HG02798 (cell line): Measurements from ENCODE around the gene SYF2.
A peak's percentile ranks its signal among the peaks of the same experiment; 100 is the strongest.
"Not testable (repeated sequence)": the region's sequence is repeated elsewhere in the genome, so short reads cannot be mapped to it uniquely, and the experiment has no call there.

Experiments
- ATAC-seq: cut with Tn5 transposase; IDR thresholded peaks from one replicate; pipeline ENCODE4 v1.9.1; 2021; ENCODE audit warnings: mild to moderate bottlenecking; ENCODE audit not compliant: unreplicated experiment, poor library complexity

SYF2 gene

DNA sequence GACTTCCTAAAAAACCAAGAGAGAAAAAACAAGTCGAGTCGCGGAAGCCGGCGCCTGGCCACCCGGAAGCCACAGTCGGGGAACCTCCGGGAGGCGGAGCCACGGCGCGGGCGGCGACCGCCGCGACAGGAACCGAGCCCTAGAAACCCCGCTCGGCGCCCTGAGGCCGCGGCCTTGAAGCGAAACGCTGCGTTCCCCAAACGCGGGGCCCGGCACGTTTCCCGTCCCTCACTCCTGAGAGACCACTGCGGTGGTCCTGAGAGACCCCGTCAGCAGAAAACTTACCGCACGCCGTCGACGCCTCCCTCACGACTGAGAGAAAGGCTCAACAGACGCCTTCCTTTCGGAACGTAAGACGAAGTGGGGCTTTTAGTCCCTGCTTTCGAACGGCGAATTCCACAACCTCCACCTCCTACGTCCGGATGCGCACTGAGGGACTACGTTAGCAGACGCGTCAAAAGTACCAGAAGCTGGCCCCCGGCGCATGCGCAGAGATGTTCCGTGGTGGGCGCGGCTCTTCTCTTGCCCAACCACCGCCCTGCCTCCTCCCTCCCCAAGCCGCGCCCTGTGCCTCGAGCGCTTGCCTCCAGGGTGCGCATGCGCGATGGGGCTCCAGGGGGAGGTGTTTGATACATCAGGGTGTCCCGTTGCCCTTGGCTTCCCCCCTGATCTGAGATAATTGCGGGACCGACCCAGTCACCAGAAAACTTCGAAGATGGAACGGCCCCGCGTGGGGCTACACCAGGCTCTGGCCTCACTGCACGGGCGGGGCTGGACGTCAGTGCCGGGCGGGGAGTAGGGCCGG is 14.9 kb upstream of the SYF2 start, which contains the start of gene RSRP1:
Gene RSRP1, minus strand, starts transcription at position 431 of the 805 bp plus-strand sequence. CDS start 491 bp downstream, outside the sequence.
- peak; percentile 86 for ATAC-seq

DNA sequence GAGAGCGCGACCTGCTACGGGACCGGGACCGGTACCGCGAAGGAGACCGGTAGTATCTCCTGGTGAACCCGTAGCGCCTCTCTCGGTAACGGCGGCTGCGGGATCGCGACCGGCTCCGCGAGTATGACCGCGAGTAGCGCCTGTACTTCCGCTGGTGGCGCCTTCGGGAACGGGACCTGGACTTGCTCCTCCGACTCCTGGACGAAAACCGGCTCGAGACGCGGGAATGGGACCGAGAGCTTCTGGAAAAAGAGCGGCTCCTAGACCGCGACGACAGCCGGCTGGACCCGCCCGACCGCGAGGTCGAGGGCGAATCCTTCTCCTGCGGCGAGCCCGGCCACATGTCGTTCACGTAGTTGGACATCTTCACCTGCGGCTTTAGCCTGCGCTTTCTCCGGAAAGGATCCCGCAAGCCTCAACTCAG is 14.3 kb upstream of the SYF2 start:
- ATAC-seq = peak; percentile 4

DNA sequence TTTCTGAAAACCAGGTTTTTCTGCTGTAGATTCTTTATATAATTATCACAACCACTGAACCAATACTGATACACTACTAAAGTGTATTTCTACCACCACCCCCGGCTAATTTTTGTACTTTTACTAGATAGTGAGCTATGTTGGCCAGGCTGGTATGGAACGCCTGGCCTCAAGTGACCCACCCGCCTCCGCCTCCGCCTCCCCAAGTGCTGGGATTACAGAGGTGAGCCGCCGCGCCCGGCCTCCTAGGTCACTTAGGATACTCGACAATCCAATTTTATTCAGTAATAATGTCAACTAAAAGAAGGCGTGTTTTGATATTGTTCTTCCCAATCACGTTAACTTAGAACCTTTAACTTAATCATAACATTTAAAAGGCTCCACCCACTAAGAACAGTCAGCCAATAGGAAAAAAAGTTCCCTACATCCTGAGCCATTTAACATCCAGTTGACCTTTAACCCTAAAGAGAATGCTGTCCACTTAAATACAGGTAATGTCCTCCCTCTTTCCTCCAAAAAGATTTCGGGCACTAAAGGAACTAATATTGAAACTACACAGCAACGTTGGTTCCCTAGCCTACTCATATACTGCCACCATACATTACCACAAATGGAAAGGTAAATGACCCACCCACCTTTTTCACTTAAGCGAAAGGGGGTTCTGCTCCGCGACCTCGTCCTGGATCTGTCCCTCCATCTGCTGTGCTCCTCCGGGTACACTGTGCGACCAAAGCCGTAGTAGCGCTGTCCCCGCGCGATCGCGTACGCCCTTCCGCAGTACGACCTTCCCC is 13.7 kb upstream of the SYF2 start:
- ATAC-seq = no peak

DNA sequence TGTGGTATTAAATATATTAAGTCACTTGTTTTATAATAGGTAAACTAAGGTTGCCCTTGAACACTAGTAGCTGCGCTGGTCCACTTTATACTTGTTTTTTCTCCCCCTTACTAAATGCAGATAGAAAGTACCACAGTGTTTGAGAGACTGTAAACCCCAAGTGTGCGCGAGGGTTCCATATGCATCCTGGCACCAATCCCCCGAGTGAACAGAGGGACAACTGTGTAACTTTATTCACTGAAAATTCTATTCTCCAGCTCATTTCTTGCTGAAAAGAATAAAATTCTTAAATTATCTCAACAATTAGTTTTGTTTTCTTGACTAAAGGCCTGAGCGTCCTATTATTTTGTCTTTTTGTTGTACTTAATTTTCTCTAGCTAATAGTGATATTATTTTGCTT is 13.1 kb upstream of the SYF2 start:
- ATAC-seq = no peak

DNA sequence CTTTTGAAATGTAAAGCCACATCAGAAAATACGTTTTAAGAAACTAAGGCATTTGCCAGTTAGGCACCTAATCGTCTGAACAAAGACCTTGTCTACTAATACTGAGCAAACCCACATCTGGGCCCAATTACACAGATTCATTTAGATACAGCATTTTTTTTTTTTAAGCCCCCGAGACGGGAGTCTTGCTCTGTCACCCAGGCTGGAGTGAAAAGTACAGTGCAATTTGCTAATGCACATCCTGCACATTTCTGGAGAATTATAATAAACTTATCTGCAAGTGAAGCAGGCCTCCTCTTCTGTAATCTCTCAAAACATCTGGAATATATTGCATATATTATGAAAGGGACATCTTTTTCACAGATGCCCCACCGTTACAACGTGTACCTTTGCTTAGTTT is 11.6 kb upstream of the SYF2 start:
- no peak for ATAC-seq

DNA sequence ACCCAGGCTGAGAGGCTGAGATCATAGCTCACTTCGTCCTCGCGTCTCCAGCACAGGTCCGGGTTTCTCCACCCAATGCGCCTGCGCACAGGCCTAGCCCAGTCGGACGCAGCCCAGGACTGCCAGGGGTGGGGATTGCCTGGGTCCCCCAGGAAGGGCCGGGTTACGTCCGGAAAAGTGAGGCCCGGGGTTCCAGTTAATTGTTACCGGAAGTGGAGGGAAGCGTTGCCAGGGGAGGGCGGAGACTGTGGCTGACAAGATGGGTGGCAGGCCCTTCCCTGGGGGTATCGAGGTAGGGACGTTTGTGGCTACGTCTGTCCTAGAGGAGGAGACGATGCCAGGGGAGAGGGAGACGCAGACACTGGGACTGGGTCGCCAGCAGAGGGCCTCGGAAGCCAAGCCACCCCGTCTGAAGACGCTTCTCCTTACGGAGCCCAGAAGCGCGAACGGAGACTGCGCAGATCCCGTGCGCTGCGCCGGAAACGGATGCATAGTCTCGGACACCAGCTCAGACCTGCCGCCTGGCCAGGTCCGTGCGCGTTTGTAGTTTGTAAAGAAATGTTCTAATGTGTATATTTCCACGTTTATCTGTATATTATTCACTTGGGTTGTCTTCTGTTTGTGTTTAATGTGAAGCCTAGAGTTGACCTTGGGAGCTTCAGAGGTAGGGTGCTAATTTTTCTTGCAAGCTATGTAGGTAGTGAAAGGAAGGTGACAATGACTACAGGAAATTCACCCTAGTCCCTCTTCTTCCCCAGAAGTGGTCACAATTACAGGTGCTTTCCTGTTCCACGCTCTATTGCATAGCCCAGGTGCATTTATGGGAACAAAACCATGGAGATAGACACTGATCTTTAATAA is 7.6 kb upstream of the SYF2 start:
- peak; percentile 74 for ATAC-seq

DNA sequence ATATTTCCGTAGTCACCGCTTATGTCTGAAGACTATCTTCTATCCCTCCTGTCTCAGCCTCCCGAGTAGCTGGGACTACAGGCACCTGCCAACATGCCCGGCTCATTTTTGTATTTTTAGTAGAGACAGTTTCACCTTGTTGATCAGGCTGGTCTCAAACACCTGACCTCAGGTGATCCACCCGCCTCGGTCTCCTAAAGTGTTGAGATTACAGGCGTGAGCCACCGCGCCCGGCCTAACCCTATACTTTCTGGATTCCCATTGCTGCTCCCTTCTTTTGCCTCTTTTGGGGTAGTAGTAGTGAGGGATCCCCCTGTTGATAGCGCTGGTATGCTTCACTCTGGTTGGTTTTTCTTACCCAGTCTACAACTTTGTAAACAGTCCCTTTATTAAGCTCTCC is 5.7 kb upstream of the SYF2 start:
- ATAC-seq = no peak

DNA sequence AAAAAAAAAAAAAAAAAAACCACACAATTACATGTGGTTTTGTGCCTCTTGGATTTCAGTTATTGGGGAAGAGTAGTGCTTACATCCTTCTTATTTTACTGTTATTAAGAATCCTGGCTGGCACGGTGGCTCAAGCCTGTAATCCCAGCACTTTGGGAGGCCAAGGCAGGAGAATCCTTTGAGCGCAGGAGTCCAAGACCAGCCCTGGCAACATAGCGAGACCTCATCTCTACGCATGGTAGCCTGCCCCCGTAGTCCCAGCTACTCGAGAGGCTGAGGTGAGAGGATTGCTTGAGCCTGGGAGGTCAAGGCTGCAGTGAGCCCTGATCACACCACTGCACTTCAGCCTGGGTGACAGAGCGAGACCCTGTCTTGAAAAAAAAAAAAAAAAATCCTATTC is 4.0 kb upstream of the SYF2 start:
- not testable (repeated sequence) for ATAC-seq

DNA sequence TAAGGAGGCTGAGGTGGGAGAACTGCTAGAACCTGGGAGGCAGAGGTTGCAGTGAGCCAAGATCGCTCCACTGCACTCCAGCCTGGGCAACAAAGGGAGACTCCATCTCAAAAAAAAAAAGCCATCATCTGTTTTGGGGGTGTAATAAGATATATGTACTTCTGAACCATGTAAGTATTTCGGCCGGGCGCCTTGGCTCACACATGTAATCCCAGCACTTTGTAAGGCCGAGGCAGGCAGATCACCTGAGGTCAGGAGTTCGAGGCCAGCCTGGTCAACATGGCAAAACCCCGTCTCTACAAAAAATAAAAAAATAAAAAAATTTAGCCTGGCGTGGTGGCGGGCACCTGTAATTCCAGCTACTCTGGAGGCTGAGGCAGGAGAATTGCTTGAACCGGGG is 3.1 kb upstream of the SYF2 start:
- ATAC-seq = not testable (repeated sequence)

DNA sequence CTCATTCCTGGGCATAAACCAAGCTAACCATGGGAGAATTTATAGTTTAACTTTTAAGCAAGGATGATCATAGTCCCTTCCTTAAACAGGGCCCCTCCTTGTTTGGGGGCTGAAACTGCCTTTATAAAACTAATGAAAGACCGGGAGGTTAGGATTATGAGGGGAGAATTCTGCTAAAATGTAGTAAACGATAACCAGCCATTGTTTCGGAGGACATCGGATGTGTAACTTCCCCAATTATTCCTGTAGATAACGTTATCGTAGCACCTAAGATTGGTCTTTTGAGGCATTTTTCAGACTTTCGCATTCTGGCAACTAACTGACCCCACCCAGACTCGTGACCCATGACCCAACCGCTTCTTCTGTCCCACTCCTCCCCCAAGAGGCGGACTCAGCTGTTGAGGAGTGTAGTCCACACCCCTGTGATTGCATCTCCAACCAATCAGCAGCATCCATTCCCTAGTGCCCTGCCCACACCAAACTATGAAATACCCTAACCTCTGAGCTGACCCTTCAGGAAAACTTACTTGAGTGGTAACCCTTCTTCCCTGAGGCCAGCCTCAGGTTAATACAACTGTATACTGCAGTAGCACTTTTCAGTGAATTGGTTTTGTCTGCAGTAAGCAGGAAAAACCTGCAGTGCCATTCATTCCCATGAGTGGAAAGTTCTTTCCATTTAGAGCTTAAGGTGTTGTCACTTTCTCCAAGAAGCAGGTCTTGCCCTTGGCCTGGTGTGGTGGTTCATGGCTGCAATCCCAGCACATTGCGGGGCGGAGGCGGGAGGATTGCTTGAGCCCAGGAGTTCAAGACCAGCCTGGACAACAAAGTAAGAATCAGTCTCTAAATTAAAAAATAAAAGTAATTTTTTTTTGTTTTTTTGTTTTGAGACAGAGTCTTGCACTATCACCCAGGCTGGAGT is 823 bp upstream of the SYF2 start:
- ATAC-seq = peak; percentile 54

DNA sequence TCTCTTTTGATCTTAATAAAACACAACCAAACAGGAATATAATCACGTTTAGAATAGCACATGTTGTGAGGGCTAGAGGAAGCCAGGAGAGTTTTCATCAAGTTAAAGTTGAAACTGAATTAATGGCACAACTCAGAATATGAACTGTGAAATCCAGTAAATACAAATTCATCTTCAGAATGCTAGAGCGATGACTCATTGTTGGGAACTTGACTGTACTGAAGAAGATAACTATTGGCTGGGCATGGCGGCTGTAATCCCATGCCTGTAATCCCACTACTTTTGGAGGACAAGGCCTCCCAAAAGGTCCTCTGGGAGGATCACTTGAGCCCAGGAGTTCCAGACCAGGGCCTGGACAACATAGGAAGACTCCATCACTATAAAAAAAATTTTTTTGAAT is 8.8 kb downstream of the SYF2 start:
- ATAC-seq = no peak

DNA sequence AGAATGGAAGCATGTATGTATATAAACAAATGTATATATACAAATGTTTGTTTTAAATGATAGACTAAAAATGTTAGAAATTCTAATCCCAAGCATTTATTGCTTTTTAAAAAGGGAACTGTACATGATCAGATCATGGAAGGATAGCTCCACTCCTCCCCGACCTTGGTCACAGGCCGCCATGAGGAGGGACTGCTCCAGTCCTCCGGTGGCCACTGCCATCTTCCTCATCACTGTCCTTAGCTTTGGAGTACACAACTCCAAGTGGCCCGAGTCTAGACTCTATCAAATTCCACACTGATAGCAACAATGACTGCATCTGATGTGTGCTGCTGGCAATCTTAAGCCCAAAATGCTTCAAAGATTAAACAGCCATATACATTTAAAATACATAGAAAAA is 9.7 kb downstream of the SYF2 start:
- ATAC-seq = no peak

DNA sequence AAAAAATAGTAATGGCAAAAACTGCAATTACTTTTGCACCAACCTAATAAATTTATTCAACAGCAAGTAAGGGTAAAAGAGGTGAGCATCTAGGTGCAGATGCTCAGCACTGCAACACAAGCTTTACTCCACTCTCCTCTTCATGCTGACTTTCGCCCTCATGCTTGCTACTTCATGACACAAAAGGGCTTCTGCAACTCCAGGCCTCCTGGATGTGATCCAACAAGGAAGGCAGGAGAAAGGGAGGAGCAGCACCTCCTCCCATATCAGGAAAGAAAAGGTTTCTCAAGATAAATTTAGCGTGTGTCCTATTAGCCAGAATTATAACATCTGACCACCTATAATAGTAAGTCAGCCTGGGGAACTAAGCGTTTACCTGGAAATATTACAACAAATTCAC is 11.6 kb downstream of the SYF2 start:
- no peak for ATAC-seq

DNA sequence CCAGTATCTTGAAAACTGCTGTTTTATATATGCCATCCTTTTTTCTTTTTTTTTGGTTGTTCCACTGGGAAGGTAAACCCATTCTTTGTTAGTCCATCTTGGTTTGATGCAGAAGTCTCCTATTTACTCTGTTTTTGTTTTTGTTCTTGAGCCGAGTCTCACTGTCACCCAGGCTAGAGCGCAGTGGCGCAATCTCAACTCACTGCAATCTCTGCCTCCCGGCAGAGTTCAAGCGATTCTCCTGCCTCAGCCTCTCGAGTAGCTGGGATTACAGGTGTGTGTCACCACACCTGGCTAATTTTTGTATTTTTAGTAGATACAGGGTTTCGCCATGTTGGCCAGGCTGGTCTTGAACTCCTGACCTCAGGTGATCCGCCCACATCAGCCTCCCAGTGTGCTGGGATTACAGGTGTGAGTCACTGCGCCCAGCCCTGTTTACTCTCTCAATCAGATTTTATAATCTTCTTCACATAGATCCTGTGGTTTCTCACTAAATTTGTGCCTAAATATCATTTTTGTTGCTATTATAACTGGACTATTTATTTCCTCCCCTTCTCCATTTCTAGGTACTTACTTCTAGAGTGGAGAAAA is 12.5 kb downstream of the SYF2 start:
- ATAC-seq = no peak

DNA sequence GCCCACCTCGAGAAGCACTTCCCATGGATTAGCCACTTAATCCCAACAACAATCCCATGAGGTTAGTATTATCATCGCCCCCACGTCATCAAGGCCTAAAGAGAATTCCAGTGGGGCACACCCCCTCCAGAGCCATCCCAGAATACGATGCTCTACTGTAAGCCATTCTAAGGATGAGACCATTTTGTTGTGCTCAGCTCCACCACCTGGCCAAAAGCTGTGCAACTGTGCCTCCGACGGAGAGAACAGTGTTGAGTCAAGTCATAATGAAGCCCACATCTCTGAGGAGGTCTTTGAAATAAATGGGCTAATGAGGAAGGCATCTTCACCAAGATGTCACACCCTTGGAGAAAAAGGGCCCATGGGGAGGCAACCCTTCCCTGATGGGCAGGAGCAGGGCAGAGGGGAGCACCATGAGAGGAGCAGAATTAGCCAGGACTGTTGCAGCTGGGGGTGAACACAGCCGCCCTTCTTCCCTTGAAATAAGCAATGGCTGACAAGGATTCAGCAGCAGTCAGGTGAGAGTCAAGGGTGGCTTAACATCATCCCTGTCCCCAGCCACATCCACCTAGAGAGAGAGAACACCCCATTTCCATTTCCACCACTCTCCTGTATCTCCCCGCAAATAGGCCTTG is 14.6 kb downstream of the SYF2 start:
- ATAC-seq = no peak

DNA sequence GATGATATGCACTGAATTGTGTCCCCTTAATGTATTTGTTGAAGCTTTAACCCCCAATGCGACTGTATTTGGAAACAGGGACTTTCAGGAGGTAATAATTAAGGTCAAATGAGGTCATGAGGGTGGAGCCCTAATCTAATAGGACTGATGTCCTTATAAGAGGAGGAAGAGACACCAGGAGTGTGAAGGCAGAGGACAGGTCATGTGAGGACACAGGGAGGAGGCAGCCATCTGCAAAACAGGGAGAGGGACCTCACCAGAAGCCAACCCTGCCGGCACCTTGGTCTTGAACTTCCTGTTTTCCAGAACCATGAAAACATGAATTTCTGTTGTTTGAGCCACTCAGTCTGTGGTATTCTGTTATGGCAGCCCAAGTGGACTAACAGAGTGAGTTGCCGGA is 15.3 kb downstream of the SYF2 start:
- no peak for ATAC-seq

DNA sequence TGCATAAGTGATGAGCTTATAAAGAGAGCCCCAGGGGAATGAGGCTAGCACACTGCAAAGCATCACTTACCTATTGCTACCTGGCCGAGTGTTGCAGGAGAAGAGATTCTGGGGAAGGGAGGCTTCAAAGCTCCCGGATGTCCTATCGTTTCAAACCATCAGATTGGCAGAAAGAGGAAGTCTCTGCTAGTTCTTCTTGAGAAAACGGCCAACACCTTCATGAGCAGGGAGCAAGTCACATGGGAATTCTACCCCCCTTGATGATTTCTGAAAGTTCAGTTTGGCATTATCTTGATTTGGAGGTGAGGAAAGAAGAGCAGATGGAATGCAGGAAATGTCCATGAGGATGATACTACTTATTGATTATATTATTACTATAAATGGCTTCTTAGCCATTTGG is 16.2 kb downstream of the SYF2 start:
- no peak for ATAC-seq

DNA sequence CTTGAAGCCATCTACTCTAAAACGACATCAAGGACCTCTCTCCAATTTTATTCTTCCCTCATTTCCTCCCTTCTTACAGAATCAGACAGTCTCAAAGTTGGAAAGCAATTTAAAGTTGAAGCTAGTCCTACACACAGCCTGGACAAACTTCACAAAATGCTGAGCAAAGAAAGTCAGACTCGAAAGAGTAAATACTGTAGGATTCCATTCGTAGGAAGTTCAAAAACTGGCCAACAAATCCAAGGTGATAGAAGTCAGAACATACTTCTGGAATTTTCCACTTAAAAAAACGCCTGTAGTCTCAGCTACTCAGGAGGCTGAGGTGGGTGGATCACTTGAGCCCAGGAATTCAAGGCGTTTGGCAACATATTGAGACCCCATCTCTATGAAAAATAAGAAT is 19.6 kb downstream of the SYF2 start:
- no peak for ATAC-seq

DNA sequence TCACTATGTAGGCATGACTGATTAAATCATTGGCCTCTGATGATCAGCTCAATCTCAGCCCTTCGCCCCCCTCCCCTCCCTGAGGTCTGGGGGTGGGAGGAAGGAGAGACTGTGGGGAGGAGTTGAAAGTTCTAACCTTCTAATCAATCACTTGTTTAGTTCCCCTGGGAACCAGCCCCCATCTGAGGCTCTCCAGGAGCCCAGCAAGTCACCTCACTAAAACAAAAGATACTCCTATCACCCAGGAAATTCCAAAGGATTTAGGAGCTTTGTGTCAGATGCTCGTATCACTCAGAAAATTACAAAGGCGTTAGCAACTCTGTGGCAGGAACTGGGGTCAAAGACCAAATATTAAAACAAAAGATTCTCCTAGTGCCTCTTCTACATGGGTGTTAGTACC is 21.6 kb downstream of the SYF2 start:
- ATAC-seq = no peak
